Uterus (tissue), 2 donors: ENCODE measurements around the gene ANKFN1.

Experiments
- POLR2A ChIP-seq, 2 donors: fragments of 450-650 bp; IDR thresholded peaks; one replicate each; pipeline ENCODE4 v1.6.1; 2016; ENCODE audit warnings: antibody characterized with exemption in 2 of 2, mild to moderate bottlenecking in 1 of 2, moderate library complexity in 1 of 2
- TF ChIP-seq, protein P1 (sequence below), 4 experiments: fragments of 200-600 bp in 2 of 4; fragments of 450-650 bp in 2 of 4; sonication (generic) in 2 of 4; IDR thresholded peaks; one replicate each; pipeline ENCODE4 v1.5.1; 2016 to 2019; ENCODE audit warnings: antibody characterized with exemption in 4 of 4, mild to moderate bottlenecking in 2 of 4, moderate library complexity in 1 of 4

DNA sequence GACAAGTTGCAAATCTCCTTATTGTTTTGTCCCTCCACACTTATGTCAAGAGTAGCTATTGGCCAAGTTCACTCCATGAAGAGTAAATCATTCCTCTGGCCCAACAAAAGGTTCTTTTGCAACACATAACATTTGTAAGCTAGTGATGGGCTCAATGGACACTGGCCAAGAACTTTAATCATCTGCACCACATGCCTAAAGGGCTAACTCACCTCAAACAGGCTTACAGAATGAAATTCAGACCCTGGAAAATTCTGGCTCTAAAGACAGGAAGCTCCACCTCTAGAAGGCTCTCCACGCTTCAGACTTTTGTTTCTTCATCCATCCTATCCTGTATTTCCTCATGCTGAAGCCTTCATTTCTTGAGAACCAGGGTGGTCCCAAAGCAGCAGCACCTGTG, 10.9 kb upstream of the ANKFN1 start:
- TF ChIP-seq, protein P1, sequence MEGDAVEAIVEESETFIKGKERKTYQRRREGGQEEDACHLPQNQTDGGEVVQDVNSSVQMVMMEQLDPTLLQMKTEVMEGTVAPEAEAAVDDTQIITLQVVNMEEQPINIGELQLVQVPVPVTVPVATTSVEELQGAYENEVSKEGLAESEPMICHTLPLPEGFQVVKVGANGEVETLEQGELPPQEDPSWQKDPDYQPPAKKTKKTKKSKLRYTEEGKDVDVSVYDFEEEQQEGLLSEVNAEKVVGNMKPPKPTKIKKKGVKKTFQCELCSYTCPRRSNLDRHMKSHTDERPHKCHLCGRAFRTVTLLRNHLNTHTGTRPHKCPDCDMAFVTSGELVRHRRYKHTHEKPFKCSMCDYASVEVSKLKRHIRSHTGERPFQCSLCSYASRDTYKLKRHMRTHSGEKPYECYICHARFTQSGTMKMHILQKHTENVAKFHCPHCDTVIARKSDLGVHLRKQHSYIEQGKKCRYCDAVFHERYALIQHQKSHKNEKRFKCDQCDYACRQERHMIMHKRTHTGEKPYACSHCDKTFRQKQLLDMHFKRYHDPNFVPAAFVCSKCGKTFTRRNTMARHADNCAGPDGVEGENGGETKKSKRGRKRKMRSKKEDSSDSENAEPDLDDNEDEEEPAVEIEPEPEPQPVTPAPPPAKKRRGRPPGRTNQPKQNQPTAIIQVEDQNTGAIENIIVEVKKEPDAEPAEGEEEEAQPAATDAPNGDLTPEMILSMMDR (IDR thresholded peaks at IDR 0.05): no peak
- TF ChIP-seq POLR2A (IDR thresholded peaks at IDR 0.05): no peak
